Measurements from ENCODE around the gene TMEM62.

TMEM62 gene

DNA sequence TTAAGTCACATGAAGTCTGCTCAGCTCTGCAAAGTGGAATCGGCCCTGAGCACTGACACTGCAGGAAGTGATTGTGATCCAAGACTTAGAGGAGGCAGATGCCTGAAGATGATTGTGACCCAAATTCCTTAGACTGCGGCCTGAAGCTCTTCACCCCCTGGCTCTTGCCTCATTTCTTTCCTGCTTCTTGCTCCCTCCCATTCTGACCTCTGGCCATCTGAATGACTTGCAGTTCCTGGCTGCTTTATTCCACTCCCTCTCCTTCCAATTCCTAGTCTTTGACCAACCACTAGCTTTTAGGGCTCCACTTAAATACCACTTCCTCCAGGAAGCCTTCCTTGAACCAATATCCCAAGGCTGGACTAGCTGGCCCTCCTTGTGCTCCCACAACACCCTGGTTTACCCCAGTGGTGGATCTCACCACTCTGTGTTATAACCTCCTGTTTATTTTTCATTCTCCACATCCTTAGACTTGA is 97.3 kb downstream of the TMEM62 start:
- DNase-seq: no peak

DNA sequence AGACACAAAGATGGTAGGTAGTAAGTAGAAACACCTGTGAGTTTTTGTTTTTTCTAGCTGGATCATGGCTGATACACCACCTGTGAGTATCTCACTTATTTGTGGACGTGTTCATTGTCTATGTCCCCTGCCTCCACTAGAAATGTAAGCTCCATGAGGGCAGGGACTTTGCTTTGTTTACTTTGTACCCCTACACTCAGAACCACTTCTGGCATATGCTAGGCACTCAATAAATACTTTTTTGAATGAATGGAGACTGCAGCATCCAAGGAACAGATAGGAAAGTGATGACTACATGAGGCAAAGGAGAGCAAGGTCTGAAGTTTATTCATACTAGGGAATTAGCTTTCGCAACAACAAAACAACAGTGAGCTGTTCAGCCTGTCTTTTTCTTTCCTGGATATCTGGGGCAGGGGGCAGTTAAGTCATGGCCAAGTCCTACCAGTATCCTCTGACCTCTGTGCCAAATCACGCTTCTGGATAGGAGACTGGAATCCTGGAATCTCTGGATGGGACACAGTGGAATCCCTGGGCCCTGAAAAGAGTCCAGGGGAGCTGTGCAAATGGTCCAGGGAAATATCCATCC is 99.0 kb downstream of the TMEM62 start:
- DNase-seq: no peak
